Femur (tissue), 1 donor: Measurements from ENCODE around the gene MLLT10.
A peak's percentile ranks its signal among the peaks of the same experiment; 100 is the strongest.

Experiments
- DNase-seq: peaks from one replicate; pipeline ENCODE4 v3.0.0-alpha.2; 2017

Gene MLLT10

DNA sequence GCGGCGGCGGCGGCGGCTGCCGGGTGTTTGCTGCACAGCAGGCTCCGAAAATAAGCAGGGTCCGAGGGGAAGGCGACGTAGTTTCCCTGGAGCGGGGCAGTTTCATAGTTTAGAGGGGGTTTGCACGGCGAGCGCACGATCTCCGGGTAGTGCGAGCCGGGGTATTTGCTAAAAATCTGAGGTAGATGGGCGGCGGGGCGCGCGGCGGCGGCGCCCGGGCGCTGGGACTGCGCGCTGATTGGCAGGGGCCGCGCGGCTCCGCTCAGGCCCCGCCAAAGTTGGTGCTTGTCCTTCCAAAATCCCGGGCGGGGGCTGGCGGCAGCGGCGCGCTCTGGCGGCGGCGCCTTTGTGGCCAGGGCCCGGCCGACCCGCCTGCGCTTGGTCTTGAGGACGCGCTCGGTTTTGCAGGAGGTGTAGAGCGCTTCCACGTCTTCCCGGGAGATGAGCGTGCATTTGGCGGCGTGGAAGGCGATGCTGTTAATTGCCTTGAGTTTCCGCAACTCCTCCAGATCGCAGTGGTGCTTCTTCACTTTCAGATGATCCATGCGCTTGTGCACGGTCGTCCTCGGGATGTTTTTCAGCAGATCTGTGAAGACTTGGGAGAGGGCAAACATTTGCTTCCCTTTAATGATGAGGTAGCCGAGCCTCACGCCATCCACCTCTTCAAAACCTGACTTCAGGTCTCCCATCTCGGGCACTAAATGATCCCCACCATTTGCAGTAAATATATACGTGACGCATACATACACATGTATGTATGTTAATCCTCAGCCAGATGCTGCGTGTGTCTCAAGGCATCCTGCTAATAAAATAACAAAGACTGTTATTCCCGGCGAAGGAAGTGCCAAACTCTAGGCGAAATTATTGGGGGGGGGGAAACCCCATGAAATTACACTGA lies 16.6 kb upstream of the MLLT10 start:
- peak; percentile 75 for DNase-seq

DNA sequence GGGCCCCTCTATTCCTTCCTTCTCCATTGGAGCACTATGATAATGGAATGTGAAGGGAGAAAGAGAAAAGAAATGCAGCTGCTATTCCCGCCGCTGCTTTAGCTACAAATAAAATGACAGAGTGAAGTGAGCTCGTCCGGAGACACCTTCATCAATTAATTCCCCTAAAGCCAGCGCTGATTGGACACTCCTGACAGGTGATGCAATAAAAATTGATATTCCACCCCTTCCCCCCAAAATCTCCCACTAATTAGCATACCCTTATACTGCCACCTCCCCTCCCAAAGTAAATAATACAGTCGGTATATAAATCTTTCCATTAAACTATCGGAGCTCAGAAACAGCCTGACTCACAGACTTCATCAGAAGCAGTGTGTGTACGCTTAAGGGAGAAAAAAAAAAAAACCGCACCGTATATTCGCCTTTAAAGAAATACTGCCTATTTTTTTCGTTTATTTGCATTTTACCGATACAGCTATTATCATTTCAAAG lies 15.8 kb upstream of the MLLT10 start:
- peak; percentile 36 for DNase-seq

DNA sequence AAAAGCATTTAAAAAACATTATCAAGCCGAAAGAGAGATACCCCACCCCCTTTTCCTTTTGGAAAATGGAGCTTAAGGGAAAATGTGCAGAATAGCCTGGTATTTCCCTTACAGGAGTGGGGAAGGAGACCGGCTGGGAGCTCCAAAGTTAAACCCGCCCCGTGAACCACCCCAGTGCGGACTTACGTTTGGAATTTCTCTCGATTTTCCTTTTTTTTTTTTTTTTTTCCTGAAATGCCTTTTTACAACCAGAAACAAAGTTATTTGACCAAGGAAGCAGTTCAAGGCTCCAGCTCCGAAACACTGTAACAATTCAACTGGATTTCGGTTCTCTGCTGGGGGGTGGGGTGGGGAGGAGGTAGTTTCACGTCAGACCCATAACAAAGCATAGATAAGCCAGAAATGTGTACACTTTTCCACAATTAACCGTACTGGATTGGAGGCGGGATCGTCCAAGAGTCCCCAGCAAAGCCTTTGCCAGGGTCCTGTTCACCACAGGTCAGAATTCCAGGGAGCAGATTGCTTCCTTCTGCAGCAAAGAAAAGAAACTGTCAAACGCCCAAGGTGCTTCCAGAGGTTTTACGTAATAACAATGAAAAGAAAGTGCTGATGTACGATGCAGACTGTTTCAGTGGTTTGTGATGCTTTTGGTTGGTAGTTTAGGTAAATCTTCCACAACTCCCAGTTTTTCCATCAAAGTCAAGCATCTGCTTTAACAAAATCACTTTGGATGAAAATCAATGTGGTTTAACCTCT lies 15.2 kb upstream of the MLLT10 start:
- DNase-seq: peak; percentile 44

- peak; percentile 27 for DNase-seq
Measured at GRCh38 chr10:21519397-21519933, 14.6 kb upstream of the MLLT10 start.

GRCh38 chr10:21519941-21520436 lies 14.0 kb upstream of the MLLT10 start:
- DNase-seq: peak; percentile 42

DNA sequence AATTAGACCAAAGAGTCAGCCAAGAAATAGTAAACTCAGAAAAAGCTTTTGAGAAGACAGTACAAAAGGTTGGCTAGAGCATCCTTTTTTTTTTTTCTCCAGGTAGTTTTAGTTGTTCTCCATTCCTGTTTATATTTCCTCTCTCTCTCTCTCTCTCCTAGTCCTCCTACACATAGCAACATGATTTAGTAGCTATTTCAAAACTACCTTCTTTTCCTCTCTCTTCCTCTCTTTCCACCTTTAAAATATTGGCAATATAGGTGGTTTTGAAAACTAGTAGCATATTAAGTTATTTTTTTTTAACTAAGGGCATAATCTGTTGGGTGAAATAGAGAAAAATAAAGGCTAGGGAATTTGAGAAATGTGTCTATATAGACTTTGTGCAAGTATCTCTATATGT lies 13.5 kb upstream of the MLLT10 start:
- no peak for DNase-seq

GRCh38 chr10:21520949-21521348 lies 13.1 kb upstream of the MLLT10 start:
- DNase-seq: peak; percentile 24

DNA sequence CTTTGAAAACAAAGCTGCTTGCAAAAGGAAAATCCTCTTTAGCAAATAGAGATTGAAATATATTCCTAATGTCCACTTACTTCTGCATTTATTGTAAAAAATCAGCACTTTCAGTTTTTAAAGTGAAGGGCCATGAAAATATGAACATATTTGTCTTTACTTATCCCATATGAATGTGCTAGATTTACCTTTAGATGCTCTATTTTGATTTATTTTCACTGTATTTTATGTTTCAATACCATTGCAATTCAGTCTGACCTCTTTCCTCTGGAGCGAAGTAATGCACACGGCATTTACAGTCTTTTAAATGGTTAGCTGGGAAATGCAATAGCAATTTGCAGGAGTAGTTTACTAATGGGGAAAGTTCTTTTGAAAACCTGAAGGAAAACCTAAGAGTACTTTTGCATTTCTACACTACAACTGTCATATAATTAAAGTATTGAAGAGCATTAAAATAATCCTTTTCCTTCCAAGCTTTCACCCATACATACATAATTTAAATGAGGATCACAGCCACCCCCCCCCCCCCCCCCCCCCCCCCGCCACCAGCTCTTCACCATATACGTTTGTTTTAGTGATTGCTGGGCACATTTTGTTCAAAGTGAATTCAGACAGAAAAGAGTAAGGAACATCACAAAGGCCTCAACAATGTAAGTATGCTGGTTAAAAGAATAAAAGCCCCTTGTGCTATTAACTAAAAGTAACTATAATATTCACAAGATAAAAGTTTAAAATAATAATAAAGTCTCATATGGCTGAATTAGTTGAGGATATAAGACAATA lies 12.1 kb upstream of the MLLT10 start:
- DNase-seq: no peak

GRCh38 chr10:21522631-21523406 lies 11.2 kb upstream of the MLLT10 start:
- no peak for DNase-seq

DNA sequence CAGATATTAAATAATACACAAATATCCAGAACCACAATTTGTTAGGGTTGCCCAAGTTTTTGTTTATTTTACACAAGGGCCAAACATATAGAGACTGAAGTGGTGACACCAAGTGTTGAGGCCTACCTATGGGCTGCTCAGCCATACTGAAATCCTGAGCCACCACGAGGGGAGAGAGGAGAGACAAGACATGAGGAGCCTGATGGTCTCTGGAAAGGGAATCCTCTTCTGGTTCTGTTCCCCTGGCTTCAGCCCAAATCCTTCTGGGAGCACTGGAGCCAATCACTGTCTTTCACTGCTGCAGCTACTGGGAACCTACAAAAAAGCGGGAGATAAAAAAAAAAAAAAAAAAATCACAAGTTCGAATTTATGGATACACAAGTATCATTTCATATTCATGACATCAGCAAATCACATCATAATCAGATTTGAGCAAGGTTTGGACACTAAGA lies 10.4 kb upstream of the MLLT10 start:
- DNase-seq: peak; percentile 75

- no peak for DNase-seq
Measured at GRCh38 chr10:21524131-21524525, 9.9 kb upstream of the MLLT10 start.

DNA sequence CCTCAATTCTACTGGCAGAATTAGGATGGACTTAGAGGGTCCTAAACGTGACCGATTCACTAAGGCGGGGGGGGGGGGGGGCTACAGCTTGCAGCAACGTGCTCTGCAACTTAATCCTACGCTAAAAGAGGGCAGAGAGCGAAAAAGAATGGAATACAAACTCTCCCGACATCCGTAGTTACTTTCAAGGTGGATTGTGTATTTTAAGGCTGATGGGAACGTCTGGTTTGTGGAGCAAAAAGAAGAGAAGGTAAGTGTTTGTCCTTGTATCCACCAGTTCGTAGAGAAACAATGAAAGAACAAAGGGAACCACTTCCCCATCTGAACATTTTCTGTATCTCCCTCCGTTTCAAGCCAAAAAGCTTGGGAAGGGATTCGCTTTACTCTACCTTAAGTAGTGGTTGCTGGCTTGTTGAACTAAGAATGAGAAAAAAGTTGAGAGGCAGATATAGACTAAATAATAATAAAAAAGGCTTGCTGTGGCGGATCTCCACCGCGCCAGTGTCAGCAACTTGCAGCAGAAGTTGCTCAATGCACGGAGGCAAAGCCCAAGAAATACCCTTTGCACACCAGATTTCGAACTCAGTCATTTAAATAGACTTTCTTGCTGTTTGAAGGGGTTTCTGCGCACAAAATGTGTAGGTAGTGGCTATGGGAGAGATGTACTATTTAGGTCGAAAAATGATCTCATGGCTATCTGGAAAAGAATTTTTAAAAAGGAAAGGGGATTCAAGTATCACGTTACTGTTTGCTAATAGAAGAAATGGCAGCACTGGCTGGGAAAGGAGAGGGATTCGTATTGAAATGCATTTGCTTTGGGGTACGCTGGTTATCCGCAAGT lies 9.3 kb upstream of the MLLT10 start:
- DNase-seq: peak; percentile 31

DNA sequence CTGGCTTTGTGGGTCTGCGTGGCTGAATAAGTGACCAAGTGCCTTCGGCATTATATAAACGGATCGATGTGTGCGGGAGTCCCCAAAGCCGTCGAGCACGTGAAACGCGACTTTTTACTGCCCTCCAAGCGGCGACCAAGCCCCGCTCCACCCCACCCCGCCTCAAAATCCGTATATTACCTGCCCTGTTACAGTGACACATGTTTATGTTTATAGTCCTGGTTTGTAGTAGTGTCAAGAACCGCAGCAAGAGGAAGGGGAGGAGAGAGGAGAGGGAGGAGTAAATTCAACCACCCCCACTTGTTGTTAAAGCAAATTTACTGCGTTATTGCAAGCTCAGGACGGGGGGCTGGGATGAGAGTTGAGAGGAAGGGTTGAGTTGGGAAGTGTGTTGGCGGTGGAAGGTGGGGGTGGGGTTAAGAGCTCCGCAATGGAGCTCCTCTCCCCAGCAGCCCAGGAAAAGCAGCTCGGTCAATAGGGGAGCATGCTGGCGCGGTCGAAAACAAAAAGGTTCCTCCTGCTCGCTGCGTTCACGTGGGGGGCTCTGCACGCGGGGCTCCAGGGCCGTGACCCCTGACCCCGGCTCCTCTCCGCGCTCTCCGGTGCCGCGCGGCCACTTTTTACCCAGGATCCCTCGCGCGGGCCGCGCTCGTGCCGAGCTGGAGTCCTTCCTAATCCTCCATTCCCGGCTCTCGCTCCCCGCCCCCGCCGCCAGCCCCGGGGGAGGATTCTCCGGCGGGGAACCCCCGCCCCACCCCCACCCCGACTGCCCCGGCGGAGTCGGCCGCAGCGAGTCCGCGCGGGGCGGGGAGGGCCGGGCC lies 8.5 kb upstream of the MLLT10 start, which contains the start of gene SKIDA1:
Gene SKIDA1 (minus strand): TSS at position 316 of the 821 bp plus-strand sequence. CDS start 7,860 bp downstream, outside the sequence.
- peak; percentile 93 for DNase-seq

DNA sequence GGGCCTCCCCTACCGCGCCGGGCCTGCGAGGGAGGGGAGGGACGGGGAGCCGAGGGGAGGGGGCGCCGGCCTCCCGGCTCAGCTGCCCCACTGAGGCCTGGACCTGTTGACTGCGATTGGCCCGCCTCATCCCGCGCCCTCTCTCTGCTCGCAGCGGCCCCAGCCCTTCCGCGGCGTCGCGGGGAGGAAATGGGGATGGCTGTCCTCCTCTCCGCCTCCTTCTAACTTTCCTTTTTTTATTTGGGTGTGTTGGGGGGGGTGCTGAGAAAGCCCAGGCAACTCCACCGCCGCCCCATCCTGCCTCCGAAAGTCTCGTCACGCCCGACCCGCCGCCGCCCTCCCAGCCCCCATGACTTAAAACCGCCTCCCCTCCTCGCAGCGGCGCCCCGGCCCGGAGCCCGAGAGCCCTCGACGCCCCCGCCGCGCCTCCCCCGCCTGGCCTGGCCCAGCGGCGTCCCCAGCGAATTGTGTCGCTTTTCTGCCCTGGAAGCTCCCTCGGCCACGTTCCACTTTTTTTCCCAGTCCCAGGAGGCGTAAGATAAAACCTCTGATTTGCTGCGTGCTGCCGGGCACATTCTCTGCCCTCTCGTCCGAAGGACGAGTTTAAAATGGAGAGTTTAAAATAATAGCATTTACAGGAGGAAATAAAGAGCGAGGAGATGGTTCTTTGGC lies 7.7 kb upstream of the MLLT10 start:
- DNase-seq: peak; percentile 93

DNA sequence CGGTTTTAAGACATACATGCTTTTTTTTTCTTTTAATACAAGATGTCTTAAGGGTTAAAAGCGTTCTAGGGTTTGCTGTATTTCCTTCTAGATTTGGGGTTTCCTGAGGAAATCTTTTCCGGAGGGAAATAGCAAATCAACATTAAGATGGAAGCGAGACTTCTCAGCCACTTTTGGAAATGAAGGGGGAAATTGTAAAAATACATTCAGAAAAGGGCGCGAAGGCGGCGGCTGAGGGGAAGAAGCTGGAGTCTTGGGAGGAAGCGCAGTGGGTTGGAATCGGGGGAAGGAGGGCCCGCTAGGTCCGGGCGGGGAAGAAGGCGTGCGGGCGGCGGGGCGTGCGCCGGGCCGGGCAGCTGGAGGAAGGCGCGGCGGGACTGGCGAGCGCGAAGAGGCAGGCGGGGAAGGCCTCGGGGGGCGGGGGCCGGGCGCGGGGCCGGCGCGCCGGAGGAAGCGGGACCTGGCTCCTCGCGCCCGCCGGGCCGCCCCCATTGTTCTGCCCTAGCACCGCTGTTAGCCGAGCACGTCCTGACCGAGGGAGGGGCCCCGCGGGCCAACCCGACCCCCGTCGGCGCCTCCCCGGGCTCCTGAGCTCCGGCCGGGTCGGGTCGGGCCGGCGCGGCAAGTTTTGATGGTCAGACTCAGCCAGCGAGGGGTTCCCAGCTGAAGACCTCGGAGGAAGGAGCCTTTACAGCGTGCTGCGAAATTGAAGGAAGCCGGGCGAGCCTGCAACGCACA lies 7.0 kb upstream of the MLLT10 start:
- DNase-seq: peak; percentile 87

DNA sequence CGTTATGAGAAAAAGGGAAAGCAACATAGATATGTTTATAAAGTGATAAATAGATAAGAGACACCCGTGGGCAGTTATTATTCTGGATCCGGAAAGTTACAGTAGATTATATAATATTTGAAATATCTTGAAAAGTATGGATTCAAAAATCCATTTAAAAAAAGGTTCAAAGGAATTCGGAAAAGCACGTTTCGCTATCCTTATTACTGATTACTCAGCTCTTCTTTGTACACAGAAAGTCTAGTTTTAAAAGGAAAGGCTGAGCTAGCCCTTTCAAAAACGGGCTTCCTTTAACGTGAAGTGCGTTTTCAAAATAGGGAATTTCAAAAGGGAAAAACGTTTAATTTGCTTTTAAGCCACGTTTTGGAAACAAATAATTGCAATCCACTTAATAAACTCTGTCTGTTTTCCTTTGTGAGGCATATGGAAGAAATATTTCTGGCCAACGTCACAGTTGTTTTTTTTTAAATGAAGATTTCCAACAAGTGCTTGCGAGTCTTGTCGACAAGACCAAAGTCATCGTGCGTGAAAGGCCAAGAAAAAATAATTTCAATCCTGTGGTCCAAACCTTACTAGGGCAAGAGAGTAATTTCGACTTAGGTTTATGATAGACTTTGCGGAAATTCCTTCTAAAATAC lies 6.3 kb upstream of the MLLT10 start:
- DNase-seq: no peak

DNA sequence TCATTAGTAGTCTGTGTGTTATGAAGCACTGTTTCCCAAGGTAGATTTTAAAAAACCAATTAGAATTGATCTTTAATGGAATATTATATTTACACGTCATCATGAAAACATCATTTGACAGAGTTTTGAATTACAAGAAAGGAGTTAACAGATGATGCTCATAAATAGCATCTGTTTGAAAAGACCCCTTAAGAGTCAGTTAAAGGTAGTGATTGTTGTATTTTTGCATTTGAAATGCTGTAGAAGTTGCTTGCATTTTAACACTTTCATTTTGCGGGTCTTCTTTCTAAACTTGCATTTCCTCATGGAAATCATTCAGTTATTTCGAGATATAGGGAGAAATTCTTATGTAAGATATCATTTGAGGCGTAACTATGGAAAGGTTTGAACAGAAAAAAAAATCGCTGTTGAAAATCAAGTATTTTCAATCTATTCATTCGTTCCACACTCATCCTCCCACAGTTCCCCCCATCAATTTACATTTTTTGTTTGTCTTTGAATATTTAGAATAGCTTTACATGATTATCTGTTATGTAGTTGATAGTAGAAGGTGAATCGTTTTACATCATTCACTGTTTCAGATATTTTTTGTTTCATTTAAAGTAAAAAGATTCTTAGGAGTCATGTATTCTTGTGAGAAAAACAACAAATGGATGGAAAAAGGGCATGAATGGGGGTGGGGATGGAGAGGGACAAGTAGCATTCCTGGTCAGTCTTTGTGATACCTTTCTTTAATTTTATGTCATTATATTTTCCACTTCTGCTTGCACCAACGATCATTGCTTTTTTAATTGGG lies 5.6 kb upstream of the MLLT10 start:
- no peak for DNase-seq
